ENCODE results near the gene ABHD3. TPM values are rescaled to one million over a fixed set of nuclear protein-coding genes. Genes with fewer than 3 reads are reported as not detected.
"Not testable (repeated sequence)": the region's sequence is repeated elsewhere in the genome, so short reads cannot be mapped to it uniquely, and the experiment has no call there.

Gene ABHD3
- total RNA-seq, 3 donors from 2014 or later, result 12.6 to 16.2 (median 13.1) TPM

- H3K4me1 ChIP-seq, result no peaks in the 10 kb centered on the region
- peak overlapping the region in 1 of 2 donors; percentile 22 for H3K27ac ChIP-seq
- H3K4me3 ChIP-seq, result no peak overlapping the region
- no peaks in the 10 kb centered on the region for H3K9me3 ChIP-seq
- no peak for TF ChIP-seq CTCF (IDR thresholded peaks at IDR 0.05)
- TF ChIP-seq POLR2A (IDR thresholded peaks at IDR 0.05), result no peak
- no peak for TF ChIP-seq POLR2AphosphoS5 (IDR thresholded peaks at IDR 0.05)
- intact Hi-C loops (cut with DNase I; ENCODE audit: low total_unique reads), result no loop called here
- no peak for DNase-seq (ENCODE audit: low spot score in 2 of 2)
- H3K36me3 ChIP-seq, result no peaks in the 10 kb centered on the region
- no peaks in the 10 kb centered on the region for H3K27me3 ChIP-seq
Observed at GRCh38 chr18:21678859-21679258, 25.7 kb downstream of the ABHD3 start.

- H3K27ac ChIP-seq; DNase-seq (ENCODE audit: low spot score in 2 of 2); H3K9me3 ChIP-seq; H3K4me3 ChIP-seq; H3K4me1 ChIP-seq; H3K27me3 ChIP-seq; H3K36me3 ChIP-seq; intact Hi-C loops (cut with DNase I; ENCODE audit: low total_unique reads): not testable (repeated sequence)
Observed at GRCh38 chr18:21675354-21675753, 29.2 kb downstream of the ABHD3 start.

GRCh38 chr18:21672521-21673267, 31.9 kb downstream of the ABHD3 start:
- Histone ChIP-seq H3K4me1 (no peaks in the 10 kb centered on the region), H3K9me3 (no peaks in the 10 kb centered on the region), H3K27ac (peak overlapping the region; percentile 14 to 61), H3K36me3 (no peaks in the 10 kb centered on the region), H3K27me3 (no peaks in the 10 kb centered on the region), H3K4me3 (no peak overlapping the region)
- TF ChIP-seq POLR2A (IDR thresholded peaks at IDR 0.05), result no peak
- no peak for TF ChIP-seq CTCF (IDR thresholded peaks at IDR 0.05)
- no peak for TF ChIP-seq POLR2AphosphoS5 (IDR thresholded peaks at IDR 0.05)
- intact Hi-C loops (cut with DNase I; ENCODE audit: low total_unique reads), result no loop called here
- peak in 1 of 2 donors; percentile 54 for DNase-seq (ENCODE audit: low spot score in 2 of 2)

GRCh38 chr18:21669736-21670285, 34.8 kb downstream of the ABHD3 start:
- Histone ChIP-seq H3K27me3 (no peaks in the 10 kb centered on the region), H3K9me3 (no peaks in the 10 kb centered on the region), H3K4me1 (no peaks in the 10 kb centered on the region), H3K36me3 (no peaks in the 10 kb centered on the region), H3K4me3 (no peak overlapping the region), H3K27ac (peak overlapping the region in 1 of 2 donors; percentile 16)
- intact Hi-C loops (cut with DNase I; ENCODE audit: low total_unique reads), result no loop called here
- no peak for DNase-seq (ENCODE audit: low spot score in 2 of 2)
- TF ChIP-seq POLR2A (IDR thresholded peaks at IDR 0.05) (no peak), CTCF (IDR thresholded peaks at IDR 0.05) (no peak), POLR2AphosphoS5 (IDR thresholded peaks at IDR 0.05) (no peak)

GRCh38 chr18:21664069-21664468, 40.5 kb downstream of the ABHD3 start:
- no peak for DNase-seq (ENCODE audit: low spot score in 2 of 2)
- Histone ChIP-seq H3K4me3 (no peak overlapping the region), H3K27me3 (no peaks in the 10 kb centered on the region), H3K4me1 (no peaks in the 10 kb centered on the region), H3K9me3 (no peaks in the 10 kb centered on the region), H3K27ac (no peak overlapping the region), H3K36me3 (no peaks in the 10 kb centered on the region)
- intact Hi-C loops (cut with DNase I; ENCODE audit: low total_unique reads), result no loop called here
- TF ChIP-seq POLR2AphosphoS5 (IDR thresholded peaks at IDR 0.05) (no peak), POLR2A (IDR thresholded peaks at IDR 0.05) (no peak), CTCF (IDR thresholded peaks at IDR 0.05) (no peak)
